ELR (cell line): ENCODE measurements around the gene CEBPA.
A peak's percentile ranks its signal among the peaks of the same experiment; 100 is the strongest.
"Not testable (repeated sequence)": the region's sequence is repeated elsewhere in the genome, so short reads cannot be mapped to it uniquely, and the experiment has no call there.

Experiments
- DNase-seq: peaks from one replicate; pipeline ENCODE4 v3.0.0-alpha.2; 2015; ENCODE audit warnings: low read depth

The CEBPA gene

GRCh38 chr19:33324628-33325027, 22.3 kb upstream of the CEBPA start:
- DNase-seq: no peak

- DNase-seq: no peak
Observed at GRCh38 chr19:33323093-33323820, 20.9 kb upstream of the CEBPA start.

- DNase-seq: no peak
Observed at GRCh38 chr19:33320636-33321035, 18.3 kb upstream of the CEBPA start.

GRCh38 chr19:33317991-33318390, 15.7 kb upstream of the CEBPA start:
- DNase-seq: not testable (repeated sequence)

- DNase-seq: no peak
Observed at GRCh38 chr19:33317517-33317916, 15.2 kb upstream of the CEBPA start.

GRCh38 chr19:33316541-33317264, 14.4 kb upstream of the CEBPA start:
- DNase-seq: peak; percentile 8

- not testable (repeated sequence) for DNase-seq
Observed at GRCh38 chr19:33312808-33313207, 10.5 kb upstream of the CEBPA start.

- DNase-seq: no peak
Observed at GRCh38 chr19:33312065-33312464, 9.7 kb upstream of the CEBPA start.

GRCh38 chr19:33311326-33311682, 9.0 kb upstream of the CEBPA start:
- DNase-seq: no peak

GRCh38 chr19:33310606-33311325, 8.4 kb upstream of the CEBPA start:
- DNase-seq: no peak

GRCh38 chr19:33309826-33310225, 7.5 kb upstream of the CEBPA start:
- no peak for DNase-seq

- DNase-seq: no peak
Observed at GRCh38 chr19:33306853-33307792, 4.8 kb upstream of the CEBPA start.

- no peak for DNase-seq
Observed at GRCh38 chr19:33306191-33306590, 3.9 kb upstream of the CEBPA start.

GRCh38 chr19:33304760-33305647, 2.7 kb upstream of the CEBPA start:
- no peak for DNase-seq

GRCh38 chr19:33304371-33304759, 2.0 kb upstream of the CEBPA start:
- DNase-seq: no peak

- DNase-seq: no peak
Observed at GRCh38 chr19:33303791-33304345, 1.5 kb upstream of the CEBPA start.

- DNase-seq: peak; percentile 32
Observed at GRCh38 chr19:33302974-33303790, 848 bp upstream of the CEBPA start.

GRCh38 chr19:33301900-33302174, 497 bp downstream of the CEBPA start:
- no peak for DNase-seq

GRCh38 chr19:33301144-33301899, 1.0 kb downstream of the CEBPA start:
- no peak for DNase-seq

- no peak for DNase-seq
Observed at GRCh38 chr19:33300894-33301143, 1.5 kb downstream of the CEBPA start.
